ENCODE measurements around the gene PEA15.

GRCh38 chr1:160196143-160196542 lies 9.0 kb upstream of the PEA15 start:
- TF ChIP-seq RAD21 (IDR thresholded peaks at IDR 0.05; ENCODE audit: low read depth) (no peak), CTCF (IDR thresholded peaks at IDR 0.05 in 2 of 3, conservative IDR thresholded peaks at IDR 0.05 in 1 of 3; ENCODE audit: borderline replicate concordance in 1 of 3, insufficient read depth in 1 of 3, low read depth in 2 of 3, low read length in 2 of 3) (no peak), REST (IDR thresholded peaks at IDR 0.05; ENCODE audit: low read depth) (no peak), EZH2 (IDR thresholded peaks at IDR 0.05) (no peak)
